ENCODE data around the gene FARP1.

FARP1 gene

GRCh38 chr13:98471934-98472333 is 329.0 kb downstream of the FARP1 start:
- no peaks in the 10 kb centered on the region for H3K27me3 ChIP-seq (ENCODE audit: insufficient read depth, low read depth)
- no peak overlapping the region for H3K4me2 ChIP-seq
- no peak overlapping the region for H3K4me3 ChIP-seq (IDR thresholded peaks at IDR 0.05; ENCODE audit: insufficient read depth, low read depth, low read length)
- no peak overlapping the region for H2AFZ ChIP-seq (ENCODE audit: low read depth)
- no peak for TF ChIP-seq CTCF (conservative IDR thresholded peaks at IDR 0.05; ENCODE audit: low read depth, low read length)
- peaks cover 2% of the 10 kb centered on the region for H3K4me1 ChIP-seq (ENCODE audit: low read depth, poor library complexity, severe bottlenecking)
- no peaks in the 10 kb centered on the region for H3K36me3 ChIP-seq (ENCODE audit: insufficient read depth)
- H3K79me2 ChIP-seq (ENCODE audit: insufficient read depth, low read depth), result no peaks in the 10 kb centered on the region
- no peak overlapping the region for H3K27ac ChIP-seq
- H3K9ac ChIP-seq, result no peak overlapping the region
- H4K20me1 ChIP-seq (ENCODE audit: insufficient read depth), result no peaks in the 10 kb centered on the region; the same call in 1 of the 2 replicates

- no peak overlapping the region for H3K4me2 ChIP-seq
- no peaks in the 10 kb centered on the region for H3K79me2 ChIP-seq (ENCODE audit: insufficient read depth, low read depth)
- H3K9ac ChIP-seq, result no peak overlapping the region
- no peaks in the 10 kb centered on the region for H3K36me3 ChIP-seq (ENCODE audit: insufficient read depth)
- H2AFZ ChIP-seq (ENCODE audit: low read depth), result no peak overlapping the region
- no peak overlapping the region for H3K27ac ChIP-seq
- no peaks in the 10 kb centered on the region; the same call in 1 of the 2 replicates for H4K20me1 ChIP-seq (ENCODE audit: insufficient read depth)
- TF ChIP-seq CTCF (conservative IDR thresholded peaks at IDR 0.05; ENCODE audit: low read depth, low read length), result no peak
- H3K4me3 ChIP-seq (IDR thresholded peaks at IDR 0.05; ENCODE audit: insufficient read depth, low read depth, low read length), result no peak overlapping the region
- no peaks in the 10 kb centered on the region for H3K27me3 ChIP-seq (ENCODE audit: insufficient read depth, low read depth)
- peaks cover 8% of the 10 kb centered on the region for H3K4me1 ChIP-seq (ENCODE audit: low read depth, poor library complexity, severe bottlenecking)
These were observed 330.4 kb downstream of the FARP1 start for GRCh38 chr13:98473135-98473787.

GRCh38 chr13:98473788-98474144 is 330.9 kb downstream of the FARP1 start:
- Histone ChIP-seq H3K36me3 (ENCODE audit: insufficient read depth) (no peaks in the 10 kb centered on the region), H3K27ac (no peak overlapping the region), H4K20me1 (ENCODE audit: insufficient read depth) (no peaks in the 10 kb centered on the region; the same call in 1 of the 2 replicates), H3K4me1 (ENCODE audit: low read depth, poor library complexity, severe bottlenecking) (peaks cover 13% of the 10 kb centered on the region), H3K79me2 (ENCODE audit: insufficient read depth, low read depth) (no peaks in the 10 kb centered on the region), H2AFZ (ENCODE audit: low read depth) (no peak overlapping the region), H3K27me3 (ENCODE audit: insufficient read depth, low read depth) (no peaks in the 10 kb centered on the region), H3K9ac (no peak overlapping the region), H3K4me2 (no peak overlapping the region), H3K4me3 (IDR thresholded peaks at IDR 0.05; ENCODE audit: insufficient read depth, low read depth, low read length) (no peak overlapping the region)
- TF ChIP-seq CTCF (conservative IDR thresholded peaks at IDR 0.05; ENCODE audit: low read depth, low read length), result no peak

- no peak overlapping the region for H3K4me3 ChIP-seq (IDR thresholded peaks at IDR 0.05; ENCODE audit: insufficient read depth, low read depth, low read length)
- no peaks in the 10 kb centered on the region for H3K27me3 ChIP-seq (ENCODE audit: insufficient read depth, low read depth)
- H2AFZ ChIP-seq (ENCODE audit: low read depth), result no peak overlapping the region
- no peak overlapping the region for H3K27ac ChIP-seq
- H3K4me1 ChIP-seq (ENCODE audit: low read depth, poor library complexity, severe bottlenecking), result peaks cover 18% of the 10 kb centered on the region
- H3K4me2 ChIP-seq, result no peak overlapping the region
- H3K79me2 ChIP-seq (ENCODE audit: insufficient read depth, low read depth), result no peaks in the 10 kb centered on the region
- H3K9ac ChIP-seq, result no peak overlapping the region
- no peaks in the 10 kb centered on the region for H3K36me3 ChIP-seq (ENCODE audit: insufficient read depth)
- H4K20me1 ChIP-seq (ENCODE audit: insufficient read depth), result no peaks in the 10 kb centered on the region; the same call in 1 of the 2 replicates
- TF ChIP-seq CTCF (conservative IDR thresholded peaks at IDR 0.05; ENCODE audit: low read depth, low read length), result no peak
These were observed 331.4 kb downstream of the FARP1 start for GRCh38 chr13:98474292-98474691.
